Loucy (cell line): ENCODE results near the gene FABP3.

Experiments used
- H2AFZ ChIP-seq: fragments of 200-600 bp; sonication (generic); 2 replicates; pipeline ENCODE4 v1.6.0; 2016; ENCODE audit warnings: antibody characterized with exemption, mild to moderate bottlenecking, low read length, moderate library complexity
- H3F3A ChIP-seq: fragments of 200-600 bp; 2 replicates; pipeline ENCODE4 v1.6.0; 2016; ENCODE audit warnings: antibody characterized with exemption, low read depth, mild to moderate bottlenecking
- H3K27me3 ChIP-seq: fragments of 200-600 bp; sonication (generic); 2 replicates; pipeline ENCODE4 v1.6.1; 2014; ENCODE audit warnings: low read length, mild to moderate bottlenecking; ENCODE audit not compliant: insufficient read depth, poor library complexity, severe bottlenecking
- H3K36me3 ChIP-seq: fragments of 200-600 bp; sonication (generic); 2 replicates; pipeline ENCODE4 v1.6.1; 2016; ENCODE audit warnings: low read length; ENCODE audit not compliant: insufficient read depth
- H3K4me1 ChIP-seq: fragments of 200-600 bp; sonication (generic); 2 replicates; pipeline ENCODE4 v1.5.1; 2014; ENCODE audit warnings: low read length, mild to moderate bottlenecking; ENCODE audit not compliant: insufficient read depth, poor library complexity, severe bottlenecking
- H3K4me2 ChIP-seq: fragments of 200-600 bp; sonication (generic); 2 replicates; pipeline ENCODE4 v1.6.0; 2014; ENCODE audit warnings: antibody characterized with exemption, low read length, low read depth, mild to moderate bottlenecking; ENCODE audit not compliant: poor library complexity, severe bottlenecking
- H3K4me3 ChIP-seq: fragments of 200-600 bp; sonication (generic); 2 replicates; pipeline ENCODE4 v1.5.1; 2014; ENCODE audit warnings: low read length, mild to moderate bottlenecking, mixed read lengths; ENCODE audit not compliant: poor library complexity, severe bottlenecking
- H3K79me2 ChIP-seq: fragments of 200-600 bp; sonication (generic); 2 replicates; pipeline ENCODE4 v1.6.1; 2014; ENCODE audit warnings: low read length; ENCODE audit not compliant: insufficient read depth
- H3K9ac ChIP-seq: fragments of 200-600 bp; sonication (generic); 2 replicates; pipeline ENCODE4 v1.6.0; 2014; ENCODE audit warnings: mild to moderate bottlenecking, low read depth, low read length, moderate library complexity; ENCODE audit not compliant: poor library complexity, severe bottlenecking
- H3K9me2 ChIP-seq: fragments of 200-600 bp; sonication (generic); replicated peaks from 2 replicates; pipeline ENCODE4 v1.6.1; 2016; ENCODE audit warnings: low read depth, low read length, mixed read lengths
- H3K9me3 ChIP-seq: fragments of 200-600 bp; sonication (generic); 2 replicates; pipeline ENCODE4 v1.6.1; 2014; ENCODE audit warnings: mild to moderate bottlenecking, antibody characterized with exemption, low read length, low read depth; ENCODE audit not compliant: insufficient read depth
- H4K20me1 ChIP-seq: fragments of 200-600 bp; sonication (generic); 2 replicates; pipeline ENCODE4 v1.6.0; 2014; ENCODE audit warnings: antibody characterized with exemption, low read length, mild to moderate bottlenecking; ENCODE audit not compliant: insufficient read depth, poor library complexity, severe bottlenecking
- CTCF ChIP-seq: fragments of 200-600 bp; sonication (generic); conservative IDR thresholded peaks from 2 replicates; pipeline ENCODE4 v1.5.1; 2014; ENCODE audit warnings: mild to moderate bottlenecking, antibody characterized with exemption, low read length
- EZH2phosphoT487 ChIP-seq: fragments of 200-600 bp; IDR thresholded peaks from 2 replicates; pipeline ENCODE4 v1.6.1; 2018; ENCODE audit warnings: antibody characterized with exemption, mild to moderate bottlenecking, moderate library complexity, borderline replicate concordance

FABP3 gene

GRCh38 chr1:31348449-31348848 is 24.4 kb downstream of the FABP3 start:
- Histone ChIP-seq H3K4me1 (no peaks in the 10 kb centered on the region), H4K20me1 (no peaks in the 10 kb centered on the region), H3K4me2 (no peak overlapping the region), H3K9me3 (no peaks in the 10 kb centered on the region), H2AFZ (no peak overlapping the region), H3K27me3 (no peaks in the 10 kb centered on the region), H3K9ac (no peak overlapping the region), H3K79me2 (no peaks in the 10 kb centered on the region), H3K36me3 (peaks cover 24% of the 10 kb centered on the region), H3K9me2 (no peaks in the 10 kb centered on the region), H3K4me3 (no peak overlapping the region), H3F3A (no peaks in the 10 kb centered on the region)
- TF ChIP-seq CTCF (no peak), EZH2phosphoT487 (no peak)

GRCh38 chr1:31346785-31347184 is 26.1 kb downstream of the FABP3 start:
- no peaks in the 10 kb centered on the region for H3K79me2 ChIP-seq
- H3K4me1 ChIP-seq = no peaks in the 10 kb centered on the region
- no peak overlapping the region for H2AFZ ChIP-seq
- no peak overlapping the region for H3K9ac ChIP-seq
- no peaks in the 10 kb centered on the region for H3F3A ChIP-seq
- H3K27me3 ChIP-seq = no peaks in the 10 kb centered on the region
- no peak overlapping the region for H3K4me2 ChIP-seq
- peaks cover 19% of the 10 kb centered on the region for H3K36me3 ChIP-seq
- no peaks in the 10 kb centered on the region for H4K20me1 ChIP-seq
- no peak overlapping the region for H3K4me3 ChIP-seq
- no peaks in the 10 kb centered on the region for H3K9me3 ChIP-seq
- no peaks in the 10 kb centered on the region for H3K9me2 ChIP-seq
- no peak for TF ChIP-seq EZH2phosphoT487
- TF ChIP-seq CTCF = no peak

GRCh38 chr1:31345635-31346034 is 27.2 kb downstream of the FABP3 start:
- TF ChIP-seq EZH2phosphoT487 (no peak), CTCF (no peak)
- Histone ChIP-seq H3F3A (no peaks in the 10 kb centered on the region), H3K27me3 (no peaks in the 10 kb centered on the region), H3K4me2 (no peak overlapping the region), H3K4me3 (no peak overlapping the region), H3K9me2 (no peaks in the 10 kb centered on the region), H3K79me2 (no peaks in the 10 kb centered on the region), H3K9me3 (no peaks in the 10 kb centered on the region), H3K36me3 (peaks cover 11% of the 10 kb centered on the region), H3K9ac (no peak overlapping the region), H2AFZ (no peak overlapping the region), H3K4me1 (no peaks in the 10 kb centered on the region), H4K20me1 (no peaks in the 10 kb centered on the region)
